ENCODE data around the gene SEC31A. TPM values are rescaled to one million over a fixed set of nuclear protein-coding genes. Genes with fewer than 3 reads are reported as not detected.
"Not testable (repeated sequence)": the region's sequence is repeated elsewhere in the genome, so short reads cannot be mapped to it uniquely, and the experiment has no call there.

SEC31A gene
- total and polyA plus RNA-seq, 2 experiments from 2014 or later = 226 to 306 TPM

- H3K9me2 ChIP-seq (replicated peaks; ENCODE audit: insufficient read depth) = no peaks in the 10 kb centered on the region
- H3K36me3 ChIP-seq (replicated peaks; ENCODE audit: insufficient read depth, low read depth) = no peaks in the 10 kb centered on the region
- peaks cover 98% of the 10 kb centered on the region for H3K79me2 ChIP-seq
- peaks cover 29% of the 10 kb centered on the region for H3K4me1 ChIP-seq (ENCODE audit: insufficient read depth)
- TF ChIP-seq EZH2 (IDR thresholded peaks at IDR 0.05; ENCODE audit: borderline replicate concordance) (no peak), CTCF (IDR thresholded peaks at IDR 0.05; ENCODE audit: poor library complexity) (no peak), EZH2phosphoT487 (IDR thresholded peaks at IDR 0.05; ENCODE audit: low read depth, severe bottlenecking, unreplicated experiment) (no peak)
- no peak for DNase-seq (ENCODE audit: low spot score)
- H3K27me3 ChIP-seq = no peaks in the 10 kb centered on the region
- peak overlapping the region; percentile 75 for H3K27ac ChIP-seq
- no peak overlapping the region for H3K4me3 ChIP-seq
- H3K9me3 ChIP-seq (ENCODE audit: low read depth) = no peaks in the 10 kb centered on the region
- H2AFZ ChIP-seq = no peak overlapping the region
- H3K4me2 ChIP-seq = peak overlapping the region; percentile 68
- peaks cover 88% of the 10 kb centered on the region for H4K20me1 ChIP-seq (ENCODE audit: insufficient read depth, poor library complexity, severe bottlenecking)
Measured at GRCh38 chr4:82885410-82885809, 5.5 kb downstream of the SEC31A start.

GRCh38 chr4:82868572-82868971 lies 22.4 kb downstream of the SEC31A start:
- Histone ChIP-seq H3K36me3 (replicated peaks; ENCODE audit: insufficient read depth, low read depth) (peaks cover 10% of the 10 kb centered on the region), H3K4me2 (no peak overlapping the region), H3K4me1 (ENCODE audit: insufficient read depth) (no peaks in the 10 kb centered on the region), H3K27ac (no peak overlapping the region), H3K79me2 (peaks cover 87% of the 10 kb centered on the region), H3K4me3 (no peak overlapping the region), H3K27me3 (no peaks in the 10 kb centered on the region), H2AFZ (no peak overlapping the region), H4K20me1 (ENCODE audit: insufficient read depth, poor library complexity, severe bottlenecking) (peaks cover 21% of the 10 kb centered on the region), H3K9me2 (replicated peaks; ENCODE audit: insufficient read depth) (no peaks in the 10 kb centered on the region), H3K9me3 (ENCODE audit: low read depth) (no peaks in the 10 kb centered on the region)
- no peak for DNase-seq (ENCODE audit: low spot score)
- TF ChIP-seq EZH2 (IDR thresholded peaks at IDR 0.05; ENCODE audit: borderline replicate concordance) (no peak), EZH2phosphoT487 (IDR thresholded peaks at IDR 0.05; ENCODE audit: low read depth, severe bottlenecking, unreplicated experiment) (no peak), CTCF (IDR thresholded peaks at IDR 0.05; ENCODE audit: poor library complexity) (no peak)
- 98% methylated on average over 5 of the region's 5 CpGs for WGBS (ENCODE audit: low lambda C conversion rate, missing lambda C conversion rate)

GRCh38 chr4:82866706-82867385 lies 24.1 kb downstream of the SEC31A start:
- TF ChIP-seq EZH2 (IDR thresholded peaks at IDR 0.05; ENCODE audit: borderline replicate concordance) (no peak), CTCF (IDR thresholded peaks at IDR 0.05; ENCODE audit: poor library complexity) (no peak), EZH2phosphoT487 (IDR thresholded peaks at IDR 0.05; ENCODE audit: low read depth, severe bottlenecking, unreplicated experiment) (no peak)
- H3K4me1 ChIP-seq (ENCODE audit: insufficient read depth) = no peaks in the 10 kb centered on the region
- no peaks in the 10 kb centered on the region for H3K27me3 ChIP-seq
- H3K9me2 ChIP-seq (replicated peaks; ENCODE audit: insufficient read depth) = no peaks in the 10 kb centered on the region
- no peak overlapping the region for H2AFZ ChIP-seq
- peaks cover 85% of the 10 kb centered on the region for H3K79me2 ChIP-seq
- no peaks in the 10 kb centered on the region for H3K9me3 ChIP-seq (ENCODE audit: low read depth)
- peak overlapping the region; percentile 64 for H3K27ac ChIP-seq
- peaks cover 17% of the 10 kb centered on the region for H4K20me1 ChIP-seq (ENCODE audit: insufficient read depth, poor library complexity, severe bottlenecking)
- no peak overlapping the region for H3K4me2 ChIP-seq
- no peak overlapping the region for H3K4me3 ChIP-seq
- 88% methylated on average over 8 of the region's 8 CpGs for WGBS (ENCODE audit: low lambda C conversion rate, missing lambda C conversion rate)
- DNase-seq (ENCODE audit: low spot score) = no peak
- peaks cover 14% of the 10 kb centered on the region for H3K36me3 ChIP-seq (replicated peaks; ENCODE audit: insufficient read depth, low read depth)

GRCh38 chr4:82866033-82866432 lies 24.9 kb downstream of the SEC31A start:
- peaks cover 83% of the 10 kb centered on the region for H3K79me2 ChIP-seq
- not testable (repeated sequence) for H2AFZ ChIP-seq; H3K27me3 ChIP-seq; H3K4me3 ChIP-seq; H3K9me2 ChIP-seq (replicated peaks; ENCODE audit: insufficient read depth); H3K9me3 ChIP-seq (ENCODE audit: low read depth); DNase-seq (ENCODE audit: low spot score); H3K4me2 ChIP-seq; H3K4me1 ChIP-seq (ENCODE audit: insufficient read depth)
- H3K27ac ChIP-seq = peak overlapping the region; percentile 64
- peaks cover 13% of the 10 kb centered on the region for H4K20me1 ChIP-seq (ENCODE audit: insufficient read depth, poor library complexity, severe bottlenecking)
- 94% methylated on average over 3 of the region's 6 CpGs for WGBS (ENCODE audit: low lambda C conversion rate, missing lambda C conversion rate)
- peaks cover 14% of the 10 kb centered on the region for H3K36me3 ChIP-seq (replicated peaks; ENCODE audit: insufficient read depth, low read depth)
